Activated CD8-positive, alpha-beta T cell treated with anti-CD3 and anti-CD28 coated beads for 36 hours (primary cell): Measurements from ENCODE around the gene TMEM178B. TPM values are rescaled to one million over a fixed set of nuclear protein-coding genes. Genes with fewer than 3 reads are reported as not detected.

Experiments
- ATAC-seq: fragments of 200-7000 bp; cut with Tn5 transposase; one replicate; pipeline ENCODE4 v1.10.0; 2021; ENCODE audit warnings: mild to moderate bottlenecking, moderate library complexity
- CTCF ChIA-PET: fragments of 350-600 bp; sonication (Branson Sonifier 250); formaldehyde crosslinking; loops from one replicate; lab custom pipeline; 2021; ENCODE audit warnings: antibody characterized with exemption; lab: Charles Lee
- POLR2A ChIA-PET: fragments of 350-600 bp; sonication (Branson Sonifier 250); formaldehyde crosslinking; loops from one replicate; lab custom pipeline; 2021; ENCODE audit warnings: antibody characterized with exemption; lab: Charles Lee
- DNase-seq: peaks from one replicate; pipeline ENCODE4 v3.0.0-alpha.2; 2020
- H3K27ac Mint-ChIP-seq: one replicate; pipeline ENCODE4 v1.8.0; 2021; ENCODE audit warnings: mild to moderate bottlenecking, mixed read lengths
- H3K27me3 Mint-ChIP-seq: one replicate; pipeline ENCODE4 v1.8.0; 2021; ENCODE audit warnings: mixed read lengths
- H3K36me3 Mint-ChIP-seq: one replicate; pipeline ENCODE4 v1.8.0; 2021; ENCODE audit warnings: low read depth, mixed read lengths
- H3K4me1 Mint-ChIP-seq: one replicate; pipeline ENCODE4 v1.8.0; 2021; ENCODE audit warnings: low read depth, mixed read lengths
- H3K4me3 Mint-ChIP-seq: one replicate; pipeline ENCODE4 v1.8.0; 2021; ENCODE audit warnings: mild to moderate bottlenecking, moderate library complexity, mixed read lengths
- H3K9me3 Mint-ChIP-seq: one replicate; pipeline ENCODE4 v1.8.0; 2021; ENCODE audit warnings: mixed read lengths
- CTCF ChIP-seq: fragments of 200-600 bp; IDR thresholded peaks from one replicate; pipeline ENCODE4 v1.8.0; 2022; ENCODE audit warnings: antibody characterized with exemption, mild to moderate bottlenecking
- intact Hi-C: fragments of 100-400 bp; cut with micrococcal nuclease; formaldehyde crosslinking; loops from one replicate; pipeline ENCODE4 v1.10.0; 2022
- total RNA-seq, 2 experiments: library from RNA; stranded (reverse); gene quantifications; one replicate each; pipeline ENCODE4 v1.2.3, GENCODE V29; 2021

The TMEM178B gene
- total RNA-seq, 2 experiments from 2014 or later = 0.34 to 1.1 TPM

GRCh38 chr7:141352955-141353354 lies 279.1 kb downstream of the TMEM178B start:
- intact Hi-C loops = no loop called here
- ChIA-PET POLR2A (no interaction called here), CTCF (no interaction called here)
- peaks cover 11% of the 10 kb centered on the region for H3K27me3 Mint-ChIP-seq
- DNase-seq (no peak), ATAC-seq (no peak)
- H3K27ac Mint-ChIP-seq = no peak overlapping the region
- H3K4me3 Mint-ChIP-seq = no peak overlapping the region
- no peaks in the 10 kb centered on the region for H3K9me3 Mint-ChIP-seq
- TF ChIP-seq CTCF = no peak
- H3K36me3 Mint-ChIP-seq = no peaks in the 10 kb centered on the region
- peaks cover 5% of the 10 kb centered on the region for H3K4me1 Mint-ChIP-seq

DNA sequence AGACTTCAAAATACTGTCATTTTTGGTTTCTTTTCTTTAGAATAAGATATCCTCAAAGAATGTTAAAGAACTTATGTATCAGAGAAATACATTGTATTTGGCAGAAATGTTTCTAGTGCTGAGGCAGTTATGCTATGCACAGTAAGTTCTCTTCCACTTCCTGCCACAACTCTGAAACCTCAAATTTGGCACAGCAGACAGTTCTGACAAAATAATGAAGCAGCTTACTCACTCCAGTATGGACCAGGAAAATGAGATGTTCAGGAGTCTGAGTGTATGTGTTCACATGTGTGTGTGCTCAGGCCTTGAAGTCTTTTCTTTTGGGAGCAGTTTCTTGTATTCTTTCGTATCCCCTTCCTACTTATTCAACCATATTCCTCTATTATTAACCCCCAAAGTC lies 280.4 kb downstream of the TMEM178B start:
- no peak for ATAC-seq
- intact Hi-C loops = no loop called here
- TF ChIP-seq CTCF = no peak
- Mint-ChIP-seq H3K27ac (no peak overlapping the region), H3K4me1 (peaks cover 5% of the 10 kb centered on the region), H3K27me3 (peaks cover 10% of the 10 kb centered on the region), H3K4me3 (no peak overlapping the region), H3K9me3 (no peaks in the 10 kb centered on the region), H3K36me3 (no peaks in the 10 kb centered on the region)
- CTCF ChIA-PET = no interaction called here
- no peak for DNase-seq
- POLR2A ChIA-PET = no interaction called here

- H3K27me3 Mint-ChIP-seq = peaks cover 6% of the 10 kb centered on the region
- intact Hi-C loops = no loop called here
- no peaks in the 10 kb centered on the region for H3K36me3 Mint-ChIP-seq
- no peak overlapping the region for H3K27ac Mint-ChIP-seq
- TF ChIP-seq CTCF = no peak
- ATAC-seq (no peak), DNase-seq (no peak)
- POLR2A ChIA-PET = no interaction called here
- H3K4me1 Mint-ChIP-seq = peaks cover 5% of the 10 kb centered on the region
- H3K9me3 Mint-ChIP-seq = no peaks in the 10 kb centered on the region
- no peak overlapping the region for H3K4me3 Mint-ChIP-seq
- CTCF ChIA-PET = no interaction called here
These were observed 281.2 kb downstream of the TMEM178B start for GRCh38 chr7:141355032-141355431.

DNA sequence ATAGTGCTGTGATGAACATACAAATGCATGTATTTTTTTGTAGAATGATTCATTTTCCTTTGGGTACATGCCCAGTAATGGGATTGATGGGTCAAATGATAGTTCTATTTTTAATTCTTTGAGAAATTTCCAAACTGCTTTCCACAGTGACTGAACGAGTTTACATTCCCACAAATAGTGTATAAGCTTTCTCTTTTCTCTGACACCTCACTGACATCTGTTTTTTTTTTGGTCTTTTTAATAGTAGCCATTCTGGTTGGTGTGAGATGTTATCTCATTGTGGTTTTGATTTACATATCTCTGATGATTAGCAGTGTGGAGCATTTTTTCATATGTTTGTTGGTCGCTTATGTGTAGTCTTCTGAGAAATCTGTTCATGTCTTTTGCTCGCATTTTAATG lies 282.3 kb downstream of the TMEM178B start:
- ChIA-PET CTCF (no interaction called here), POLR2A (no interaction called here)
- H3K27ac Mint-ChIP-seq = no peak overlapping the region
- H3K4me3 Mint-ChIP-seq = no peak overlapping the region
- peaks cover 5% of the 10 kb centered on the region for H3K4me1 Mint-ChIP-seq
- ATAC-seq (no peak), DNase-seq (no peak)
- H3K36me3 Mint-ChIP-seq = no peaks in the 10 kb centered on the region
- H3K27me3 Mint-ChIP-seq = peaks cover 6% of the 10 kb centered on the region
- no peak for TF ChIP-seq CTCF
- intact Hi-C loops = no loop called here
- no peaks in the 10 kb centered on the region for H3K9me3 Mint-ChIP-seq

- Mint-ChIP-seq H3K9me3 (no peaks in the 10 kb centered on the region), H3K27ac (no peak overlapping the region), H3K4me1 (peaks cover 5% of the 10 kb centered on the region), H3K27me3 (peaks cover 3% of the 10 kb centered on the region), H3K36me3 (no peaks in the 10 kb centered on the region), H3K4me3 (no peak overlapping the region)
- ChIA-PET CTCF (no interaction called here), POLR2A (no interaction called here)
- DNase-seq (no peak), ATAC-seq (no peak)
- TF ChIP-seq CTCF = no peak
- intact Hi-C loops = no loop called here
These were observed 284.5 kb downstream of the TMEM178B start for GRCh38 chr7:141358386-141358785.
